Naive B cell (primary cell): ENCODE results near the gene HMBS. TPM values are rescaled to one million over a fixed set of nuclear protein-coding genes. Genes with fewer than 3 reads are reported as not detected.
"Not testable (repeated sequence)": the region's sequence is repeated elsewhere in the genome, so short reads cannot be mapped to it uniquely, and the experiment has no call there.

Experiments
- ATAC-seq, 2 donors: fragments of 150-1000 bp; cut with Tn5 transposase; 2 replicates each; pipeline ENCODE4 v1.10.0; 2021; ENCODE audit warnings: low read depth in 2 of 2, mild to moderate bottlenecking in 2 of 2, moderate library complexity in 2 of 2
- DNase-seq: peaks from one replicate; pipeline ENCODE4 v3.0.0; 2022
- H3K27ac Mint-ChIP-seq, 6 donors: one replicate each; pipeline ENCODE4 v1.8.0; 2020 to 2022; ENCODE audit warnings: mild to moderate bottlenecking in 6 of 6, mixed read lengths in 6 of 6, moderate library complexity in 5 of 6, inconsistent platforms in 2 of 6
- H3K27me3 Mint-ChIP-seq, 3 donors: one replicate each; pipeline ENCODE4 v1.8.0; 2021 to 2022; ENCODE audit warnings: mixed read lengths in 3 of 3, mild to moderate bottlenecking in 1 of 3
- H3K36me3 Mint-ChIP-seq, 2 donors: one replicate each; pipeline ENCODE4 v1.8.0; 2020 to 2022; ENCODE audit warnings: mixed read lengths in 2 of 2, inconsistent platforms in 1 of 2, mild to moderate bottlenecking in 1 of 2
- H3K4me1 Mint-ChIP-seq, 3 donors: one replicate each; pipeline ENCODE4 v1.8.0; 2020 to 2022; ENCODE audit warnings: mixed read lengths in 3 of 3, inconsistent platforms in 1 of 3, mild to moderate bottlenecking in 1 of 3, moderate library complexity in 1 of 3
- H3K4me3 Mint-ChIP-seq, 8 donors: one replicate each; pipeline ENCODE4 v1.8.0; 2020 to 2022; ENCODE audit warnings: mild to moderate bottlenecking in 8 of 8, mixed read lengths in 8 of 8, moderate library complexity in 8 of 8, inconsistent platforms in 2 of 8
- H3K9me3 Mint-ChIP-seq, 7 donors: one replicate each; pipeline ENCODE4 v1.8.0; 2020 to 2022; ENCODE audit warnings: mixed read lengths in 7 of 7, mild to moderate bottlenecking in 5 of 7, inconsistent platforms in 2 of 7, moderate library complexity in 1 of 7
- polyA plus RNA-seq, 6 donors: library from polyadenylated mRNA; unstranded; fragments of 300-500 nt; fragmentation: Illumina TruSeq; gene quantifications; one replicate each; pipeline ENCODE4 v1.2.3, GENCODE V29; 2021; ENCODE audit warnings: low read depth in 6 of 6

HMBS gene
- polyA plus RNA-seq, 6 donors from 2014 or later: 11.7 to 26.8 (median 16.4) TPM

DNA sequence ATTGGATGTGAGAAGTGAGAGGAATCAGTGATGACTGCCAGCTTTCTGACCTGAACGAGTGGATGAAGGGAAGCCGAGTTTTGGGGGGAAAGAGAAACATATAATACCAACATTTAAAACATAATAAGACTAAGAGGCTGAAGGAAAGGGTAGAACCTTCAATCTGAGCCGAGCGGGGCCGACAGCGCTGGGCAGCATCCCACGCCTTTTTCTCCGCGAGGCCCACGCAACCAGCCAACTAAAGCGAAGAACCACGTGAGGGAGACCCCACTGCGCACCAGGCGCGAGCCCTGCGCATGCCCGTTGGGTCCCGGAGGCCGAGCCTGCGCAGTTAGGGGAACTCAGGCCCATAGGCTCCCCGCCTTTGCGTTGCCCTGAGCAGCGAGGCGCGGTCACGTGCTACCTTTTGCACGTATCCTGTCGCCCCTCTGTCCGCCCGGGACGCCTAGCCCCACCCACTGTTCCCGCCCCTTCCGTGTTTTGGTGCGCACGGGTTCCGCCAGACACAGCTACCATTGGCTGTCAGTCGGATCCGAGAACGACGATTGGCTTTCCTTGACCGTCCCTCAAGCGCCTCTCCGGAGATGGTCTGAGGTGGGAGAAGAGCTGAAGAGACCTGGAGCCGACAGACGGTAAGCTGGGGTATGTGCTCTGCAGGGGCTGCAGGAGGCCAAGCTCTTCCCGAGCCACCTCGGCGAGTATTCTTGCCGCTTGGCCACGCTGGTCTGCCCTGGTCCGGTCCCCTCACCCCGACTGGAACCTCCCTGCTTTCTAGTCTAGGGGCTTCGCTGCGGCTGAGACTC, 36.5 kb downstream of the HMBS start, which contains the start of gene HINFP:
TSS of gene HINFP (plus strand) at position 573 of the 803 bp plus-strand sequence. CDS start 5,365 bp downstream, outside the sequence.
- H3K36me3 Mint-ChIP-seq: no peaks in the 10 kb centered on the region
- peak within 1 kb of the TSS; percentile 91 to 99 (median 96) for H3K27ac Mint-ChIP-seq
- ATAC-seq (peak; percentile 95 to 96), DNase-seq (peak; percentile 99)
- H3K4me3 Mint-ChIP-seq: peak within 1 kb of the TSS; percentile 85 to 98 (median 94)
- H3K4me1 Mint-ChIP-seq: peaks cover 30 to 40% (median 37%) of the 10 kb centered on the region in 3 donors
- no peaks in the 10 kb centered on the region for H3K9me3 Mint-ChIP-seq
- no peaks in the 10 kb centered on the region for H3K27me3 Mint-ChIP-seq

DNA sequence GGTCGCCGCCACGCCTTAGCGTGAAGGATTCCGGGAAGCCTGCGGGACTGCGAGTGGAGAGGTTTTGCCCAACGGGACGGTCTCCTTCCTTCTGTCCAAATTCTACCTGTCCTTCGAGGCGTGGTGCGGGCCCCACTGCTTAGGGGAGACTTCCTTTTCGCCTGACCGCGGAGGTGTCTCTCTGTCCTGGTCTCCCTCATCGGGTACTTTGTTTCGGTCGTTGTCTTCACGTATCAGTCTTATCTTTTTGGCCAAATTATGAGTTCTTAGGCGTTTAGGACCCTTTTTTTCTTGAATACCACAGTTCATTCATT, 37.1 kb downstream of the HMBS start:
- H3K36me3 Mint-ChIP-seq: no peaks in the 10 kb centered on the region
- H3K4me1 Mint-ChIP-seq: peaks cover 32 to 43% (median 39%) of the 10 kb centered on the region in 3 donors
- no peaks in the 10 kb centered on the region for H3K9me3 Mint-ChIP-seq
- ATAC-seq (peak in 1 of 2 donors; percentile 0), DNase-seq (no peak)
- H3K4me3 Mint-ChIP-seq: peak overlapping the region; percentile 85 to 98 (median 94)
- H3K27me3 Mint-ChIP-seq: no peaks in the 10 kb centered on the region
- peak overlapping the region; percentile 90 to 99 (median 94) for H3K27ac Mint-ChIP-seq

DNA sequence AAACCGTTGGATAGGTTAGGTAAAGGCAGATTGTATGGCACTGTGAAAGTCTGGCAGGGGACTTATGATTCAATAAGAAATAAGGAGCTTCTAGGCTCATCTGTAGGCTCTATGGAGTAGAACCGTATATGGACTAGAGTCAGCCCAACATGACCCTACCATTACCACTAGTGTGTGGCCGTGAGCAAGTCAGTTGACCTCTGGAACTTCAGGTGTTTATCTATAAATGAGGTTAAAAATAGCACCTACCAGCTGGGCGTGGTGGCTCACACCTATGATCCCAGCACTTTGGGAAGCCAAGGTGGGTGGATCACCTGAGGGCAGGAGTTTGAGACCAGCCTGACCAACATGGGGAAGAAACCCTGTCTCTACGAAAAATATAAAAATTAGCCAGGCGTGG, 41.1 kb downstream of the HMBS start:
- DNase-seq: no peak
- H3K36me3 Mint-ChIP-seq: peaks cover 0 to 3% of the 10 kb centered on the region in 2 donors
- H3K4me3 Mint-ChIP-seq: no peak overlapping the region
- H3K27me3 Mint-ChIP-seq: no peaks in the 10 kb centered on the region
- peaks cover 28 to 40% (median 35%) of the 10 kb centered on the region in 3 donors for H3K4me1 Mint-ChIP-seq
- H3K9me3 Mint-ChIP-seq: no peaks in the 10 kb centered on the region
- H3K27ac Mint-ChIP-seq: peak overlapping the region in 1 of 6 donors; percentile 47
- no peak for ATAC-seq

DNA sequence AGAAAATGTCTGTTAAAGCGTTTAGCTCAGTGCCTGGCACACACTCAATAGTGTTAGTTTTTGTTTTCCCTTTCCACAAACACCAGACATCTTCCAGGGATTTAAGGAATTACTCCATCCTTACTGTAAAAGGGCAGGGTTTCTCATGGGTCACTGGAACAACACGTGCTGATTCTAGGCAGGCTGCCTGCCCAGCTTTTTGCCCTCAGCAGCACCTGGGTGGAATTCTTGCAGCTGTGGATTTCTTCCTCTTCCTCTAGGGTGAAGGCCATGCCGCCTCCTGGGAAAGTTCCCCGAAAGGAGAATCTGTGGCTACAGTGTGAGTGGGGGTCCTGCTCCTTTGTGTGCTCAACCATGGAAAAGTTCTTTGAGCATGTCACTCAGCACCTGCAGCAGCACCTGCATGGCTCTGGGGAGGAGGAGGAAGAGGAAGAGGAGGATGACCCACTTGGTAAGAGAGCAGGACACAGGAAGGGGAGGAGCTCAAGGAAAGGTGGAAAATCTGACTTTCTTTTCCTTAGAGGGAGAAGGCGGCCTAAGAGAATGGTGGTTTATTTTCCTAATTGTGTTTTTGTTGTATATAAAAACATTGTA, 42.1 kb downstream of the HMBS start:
- Mint-ChIP-seq H3K36me3 (peaks cover 0 to 8% of the 10 kb centered on the region in 2 donors), H3K4me1 (peaks cover 20 to 34% (median 29%) of the 10 kb centered on the region in 3 donors), H3K27ac (no peak overlapping the region), H3K27me3 (no peaks in the 10 kb centered on the region), H3K4me3 (no peak overlapping the region), H3K9me3 (no peaks in the 10 kb centered on the region)
- ATAC-seq (no peak), DNase-seq (no peak)

DNA sequence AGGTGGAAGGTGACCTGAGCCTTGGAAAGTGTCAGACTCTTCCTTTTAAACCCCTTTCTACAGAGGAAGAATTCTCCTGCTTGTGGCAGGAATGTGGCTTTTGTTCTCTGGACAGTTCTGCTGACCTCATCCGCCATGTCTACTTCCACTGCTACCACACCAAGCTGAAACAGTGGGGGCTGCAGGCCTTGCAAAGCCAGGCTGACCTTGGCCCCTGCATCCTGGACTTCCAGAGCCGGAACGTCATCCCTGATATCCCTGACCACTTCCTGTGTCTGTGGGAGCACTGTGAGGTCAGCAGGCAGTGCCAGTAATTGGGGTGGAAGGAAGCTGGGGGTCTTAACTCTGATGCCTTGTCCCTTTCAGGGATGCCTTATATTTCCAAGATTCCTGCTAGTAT, 46.0 kb downstream of the HMBS start:
- Mint-ChIP-seq H3K27me3 (no peaks in the 10 kb centered on the region), H3K9me3 (no peaks in the 10 kb centered on the region), H3K36me3 (peaks cover 11 to 26% of the 10 kb centered on the region in 2 donors), H3K4me1 (peaks cover 5 to 14% (median 11%) of the 10 kb centered on the region in 3 donors), H3K4me3 (no peak overlapping the region), H3K27ac (no peak overlapping the region)
- no peak for DNase-seq
- no peak for ATAC-seq

DNA sequence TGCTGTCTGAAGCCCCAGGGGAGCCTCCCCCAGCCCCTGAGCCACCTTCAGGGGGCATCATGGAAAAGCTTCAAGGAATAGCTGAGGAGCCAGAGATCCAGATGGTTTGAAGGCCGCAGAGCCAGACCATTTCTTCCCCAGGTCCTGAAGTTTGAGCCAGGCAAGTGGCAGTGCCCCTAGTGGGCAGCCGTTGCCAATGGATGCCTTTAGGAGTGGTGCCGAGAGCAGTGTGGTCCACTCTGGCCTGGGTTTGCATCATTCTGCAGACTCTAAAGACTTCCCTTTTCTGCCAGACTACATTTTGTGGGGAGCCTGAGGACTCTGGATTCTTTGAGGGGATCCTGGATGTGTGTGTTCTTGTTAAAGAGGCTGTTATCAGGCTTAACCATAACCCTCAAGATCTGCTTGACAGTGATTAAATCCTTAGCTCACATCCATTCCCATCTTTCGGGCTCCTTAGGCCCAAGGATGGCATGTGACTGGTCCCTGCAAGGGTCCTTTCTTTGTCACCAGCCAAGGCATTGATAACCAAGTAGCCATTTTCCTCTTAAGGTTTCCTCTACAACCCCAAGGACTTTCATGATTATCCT, 49.8 kb downstream of the HMBS start:
- peaks cover 0 to 16% (median 5%) of the 10 kb centered on the region in 3 donors for H3K27me3 Mint-ChIP-seq
- H3K36me3 Mint-ChIP-seq: peaks cover 11 to 26% of the 10 kb centered on the region in 2 donors
- peaks cover 0 to 5% (median 0%) of the 10 kb centered on the region in 3 donors for H3K4me1 Mint-ChIP-seq
- peaks cover 0 to 1% (median 0%) of the 10 kb centered on the region in 7 donors for H3K9me3 Mint-ChIP-seq
- ATAC-seq (no peak), DNase-seq (no peak)
- no peak overlapping the region for H3K4me3 Mint-ChIP-seq
- no peak overlapping the region for H3K27ac Mint-ChIP-seq

DNA sequence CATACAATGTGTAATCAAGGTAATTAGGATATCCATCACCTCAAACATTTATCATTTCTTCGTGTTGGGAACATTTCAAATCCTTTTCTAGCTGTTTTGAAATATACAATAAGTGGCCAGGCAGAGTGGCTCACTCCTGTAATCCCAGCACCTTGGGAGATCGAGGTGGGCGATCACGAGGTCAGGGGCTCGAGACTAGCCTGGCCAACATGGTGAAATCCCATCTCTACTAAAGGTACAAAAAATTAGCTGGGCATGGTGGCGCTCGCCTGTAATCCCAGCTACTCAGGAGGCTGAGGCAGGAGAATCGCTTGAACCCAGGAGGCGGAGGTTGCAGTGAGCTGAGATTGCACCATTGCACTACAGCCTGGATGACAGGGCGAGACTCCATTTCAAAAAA, 54.6 kb downstream of the HMBS start:
- not testable (repeated sequence) for H3K36me3 Mint-ChIP-seq, H3K4me1 Mint-ChIP-seq, DNase-seq, H3K9me3 Mint-ChIP-seq, H3K4me3 Mint-ChIP-seq, H3K27ac Mint-ChIP-seq, ATAC-seq
- H3K27me3 Mint-ChIP-seq: peaks cover 9 to 40% (median 21%) of the 10 kb centered on the region in 3 donors

Other genes with a start within 250 kb of the HMBS start
- 100 to 1,000 TPM; 101 to 157 (median 116) TPM for gene CXCR5, start 201.0 kb upstream of the HMBS start, polyA plus RNA-seq
- gene BCL9L, start 159.0 kb upstream of the HMBS start, polyA plus RNA-seq: 1 to 10 TPM in 2 of 6 donors, under 1 TPM in 3, not detected in 1; 0.50 to 3.2 (median 0.75) TPM
- gene UPK2, start 128.6 kb upstream of the HMBS start, polyA plus RNA-seq: under 1 TPM in 3 of 6 donors, not detected in 3; 0.33 to 0.43 (median 0.35) TPM
- not detected for gene FOXR1, start 113.1 kb upstream of the HMBS start, polyA plus RNA-seq
- gene CENATAC, start 86.7 kb upstream of the HMBS start, polyA plus RNA-seq: 10 to 100 TPM in 5 of 6 donors, 1 to 10 TPM in 1; 9.5 to 21.7 (median 12.3) TPM
- gene RPS25, start 66.5 kb upstream of the HMBS start, polyA plus RNA-seq: 1,000 to 10,000 TPM; 3,707 to 5,692 (median 4,418) TPM
- 100 to 1,000 TPM in 1 of 6 donors, 10 to 100 TPM in 5; 45.6 to 103 (median 73.6) TPM for gene TRAPPC4, start 66.1 kb upstream of the HMBS start, polyA plus RNA-seq
- 10 to 100 TPM in 4 of 6 donors, 1 to 10 TPM in 2; 8.1 to 12.8 (median 11.1) TPM for gene SLC37A4, start 54.0 kb upstream of the HMBS start, polyA plus RNA-seq
- 10 to 100 TPM in 5 of 6 donors, 1 to 10 TPM in 1; 7.1 to 13.4 (median 12.5) TPM for gene HYOU1, start 27.7 kb upstream of the HMBS start, polyA plus RNA-seq
- 10 to 100 TPM; 36.7 to 50.0 (median 46.2) TPM for gene VPS11, start 17.1 kb upstream of the HMBS start, polyA plus RNA-seq
- 10 to 100 TPM; 29.7 to 61.6 (median 34.5) TPM for gene DPAGT1, start 17.0 kb downstream of the HMBS start, polyA plus RNA-seq
- gene C2CD2L, start 22.5 kb downstream of the HMBS start, polyA plus RNA-seq: 1 to 10 TPM in 5 of 6 donors, under 1 TPM in 1; 0.55 to 3.8 (median 2.0) TPM
- gene HINFP, start 36.7 kb downstream of the HMBS start, polyA plus RNA-seq: 10 to 100 TPM in 3 of 6 donors, 1 to 10 TPM in 3; 7.0 to 19.3 (median 9.9) TPM
- gene ABCG4, start 64.2 kb downstream of the HMBS start, polyA plus RNA-seq: not detected
- gene NLRX1, start 83.8 kb downstream of the HMBS start, polyA plus RNA-seq: 1 to 10 TPM; 2.1 to 4.1 (median 2.8) TPM
- not detected for gene NHERF4, start 100.6 kb downstream of the HMBS start, polyA plus RNA-seq
- gene CBL, start 121.5 kb downstream of the HMBS start, polyA plus RNA-seq: 10 to 100 TPM in 5 of 6 donors, 1 to 10 TPM in 1; 8.3 to 22.0 (median 14.4) TPM
- not detected for gene MCAM, start 232.2 kb downstream of the HMBS start, polyA plus RNA-seq
- 10 to 100 TPM; 48.8 to 98.6 (median 58.0) TPM for gene RNF26, start 249.6 kb downstream of the HMBS start, polyA plus RNA-seq